Measurements from ENCODE around the gene EFS.

EFS gene

GRCh38 chr14:23379366-23380196 lies 14.6 kb upstream of the EFS start:
- DNase-seq (ENCODE audit: low spot score) = peak; percentile 59

- DNase-seq (ENCODE audit: low spot score) = no peak
These were observed 13.7 kb upstream of the EFS start for GRCh38 chr14:23378612-23379220.

- no peak for DNase-seq (ENCODE audit: low spot score)
These were observed 12.9 kb upstream of the EFS start for GRCh38 chr14:23377573-23378563.

GRCh38 chr14:23377198-23377550 lies 12.2 kb upstream of the EFS start:
- no peak for DNase-seq (ENCODE audit: low spot score)

GRCh38 chr14:23376482-23377197 lies 11.7 kb upstream of the EFS start, which contains the start of gene CMTM5:
Gene CMTM5, plus strand, starts transcription at chr14:23377046. Its CDS starts 206 bp downstream, at chr14:23377252.
- DNase-seq (ENCODE audit: low spot score) = peak; percentile 98

- no peak for DNase-seq (ENCODE audit: low spot score)
These were observed 10.7 kb upstream of the EFS start for GRCh38 chr14:23375527-23376251.

- DNase-seq (ENCODE audit: low spot score) = no peak
These were observed 8.1 kb upstream of the EFS start for GRCh38 chr14:23373041-23373440.

- DNase-seq (ENCODE audit: low spot score) = no peak
These were observed 7.5 kb upstream of the EFS start, which contains the start of gene IL25 for GRCh38 chr14:23372509-23372908. Gene IL25, plus strand, starts transcription at chr14:23372809.

- DNase-seq (ENCODE audit: low spot score) = no peak
These were observed 6.9 kb upstream of the EFS start for GRCh38 chr14:23371865-23372264.

GRCh38 chr14:23370221-23370620 lies 5.2 kb upstream of the EFS start:
- DNase-seq (ENCODE audit: low spot score) = no peak

GRCh38 chr14:23366426-23366921 lies 1.5 kb upstream of the EFS start:
- DNase-seq (ENCODE audit: low spot score) = peak; percentile 72

- peak; percentile 83 for DNase-seq (ENCODE audit: low spot score)
These were observed 907 bp upstream of the EFS start for GRCh38 chr14:23365732-23366425.

GRCh38 chr14:23364164-23365035 lies 572 bp downstream of the EFS start:
- DNase-seq (ENCODE audit: low spot score) = peak; percentile 88

GRCh38 chr14:23362200-23362599 lies 2.8 kb downstream of the EFS start:
- no peak for DNase-seq (ENCODE audit: low spot score)

- no peak for DNase-seq (ENCODE audit: low spot score)
These were observed 3.2 kb downstream of the EFS start for GRCh38 chr14:23361763-23362162.

GRCh38 chr14:23361320-23361719 lies 3.7 kb downstream of the EFS start:
- DNase-seq (ENCODE audit: low spot score) = peak; percentile 68

- peak; percentile 89 for DNase-seq (ENCODE audit: low spot score)
These were observed 4.5 kb downstream of the EFS start for GRCh38 chr14:23360496-23360895.

GRCh38 chr14:23359722-23360447 lies 5.1 kb downstream of the EFS start:
- no peak for DNase-seq (ENCODE audit: low spot score)
